CD4-positive, alpha-beta T cell treated with Interleukin-4 for 4 hours (primary cell): ENCODE measurements around the gene CDC42EP3.
A peak's percentile ranks its signal among the peaks of the same experiment; 100 is the strongest.

Source experiments
- DNase-seq: peaks from one replicate; pipeline ENCODE4 v3.0.0-alpha.2; 2020

The CDC42EP3 gene

GRCh38 chr2:37617119-37617892, 54.1 kb downstream of the CDC42EP3 start:
- no peak for DNase-seq

GRCh38 chr2:37616677-37617005, 54.8 kb downstream of the CDC42EP3 start:
- no peak for DNase-seq

- DNase-seq = peak; percentile 81
Measured at GRCh38 chr2:37615804-37616676, 55.4 kb downstream of the CDC42EP3 start.

- DNase-seq = peak; percentile 40
Measured at GRCh38 chr2:37614061-37614738, 57.2 kb downstream of the CDC42EP3 start.

- DNase-seq = no peak
Measured at GRCh38 chr2:37612382-37612781, 59.1 kb downstream of the CDC42EP3 start.

- no peak for DNase-seq
Measured at GRCh38 chr2:37610638-37611289, 60.7 kb downstream of the CDC42EP3 start.

GRCh38 chr2:37609782-37610181, 61.7 kb downstream of the CDC42EP3 start:
- DNase-seq = no peak

GRCh38 chr2:37604716-37605115, 66.7 kb downstream of the CDC42EP3 start:
- DNase-seq = no peak

GRCh38 chr2:37602702-37603101, 68.7 kb downstream of the CDC42EP3 start:
- no peak for DNase-seq

GRCh38 chr2:37602040-37602439, 69.4 kb downstream of the CDC42EP3 start:
- DNase-seq = peak; percentile 33

- no peak for DNase-seq
Measured at GRCh38 chr2:37601569-37601968, 69.9 kb downstream of the CDC42EP3 start.

- DNase-seq = no peak
Measured at GRCh38 chr2:37600735-37601134, 70.7 kb downstream of the CDC42EP3 start.

- peak; percentile 96 for DNase-seq
Measured at GRCh38 chr2:37599688-37600525, 71.5 kb downstream of the CDC42EP3 start.

- no peak for DNase-seq
Measured at GRCh38 chr2:37593694-37594093, 77.7 kb downstream of the CDC42EP3 start.

- no peak for DNase-seq
Measured at GRCh38 chr2:37593024-37593423, 78.4 kb downstream of the CDC42EP3 start.
